Effector memory CD4-positive, alpha-beta T cell (primary cell): Measurements from ENCODE around the gene NKAIN2.

ENCODE experiments used
- DNase-seq, 3 donors: peaks; one replicate each; pipeline ENCODE4 v3.0.0-alpha.2; 2020
- H3K27ac ChIP-seq: 2 replicates; pipeline ENCODE4 v1.7.0; 2013; ENCODE audit warnings: mild to moderate bottlenecking, low read length, moderate library complexity; ENCODE audit not compliant: insufficient read depth, poor library complexity, severe bottlenecking
- H3K27me3 ChIP-seq: replicated peaks from 2 replicates; pipeline ENCODE4 v1.7.0; 2013; ENCODE audit warnings: mild to moderate bottlenecking, low read length; ENCODE audit not compliant: insufficient read depth, control insufficient read depth, poor library complexity, severe bottlenecking
- H3K36me3 ChIP-seq: 2 replicates; pipeline ENCODE4 v1.7.0; 2013; ENCODE audit warnings: mild to moderate bottlenecking, low read length, moderate library complexity; ENCODE audit not compliant: control insufficient read depth, insufficient read depth
- H3K4me1 ChIP-seq: 2 replicates; pipeline ENCODE4 v1.7.0; 2013; ENCODE audit warnings: low read length, mild to moderate bottlenecking; ENCODE audit not compliant: control insufficient read depth, insufficient read depth, poor library complexity, severe bottlenecking
- H3K4me3 ChIP-seq: 2 replicates; pipeline ENCODE4 v1.7.0; 2013; ENCODE audit warnings: low read length, low read depth, mild to moderate bottlenecking; ENCODE audit not compliant: insufficient read depth, poor library complexity, severe bottlenecking
- H3K9me3 ChIP-seq: 2 replicates; pipeline ENCODE4 v1.7.0; 2013; ENCODE audit warnings: mild to moderate bottlenecking, low read length, moderate library complexity; ENCODE audit not compliant: control insufficient read depth

Gene NKAIN2

DNA sequence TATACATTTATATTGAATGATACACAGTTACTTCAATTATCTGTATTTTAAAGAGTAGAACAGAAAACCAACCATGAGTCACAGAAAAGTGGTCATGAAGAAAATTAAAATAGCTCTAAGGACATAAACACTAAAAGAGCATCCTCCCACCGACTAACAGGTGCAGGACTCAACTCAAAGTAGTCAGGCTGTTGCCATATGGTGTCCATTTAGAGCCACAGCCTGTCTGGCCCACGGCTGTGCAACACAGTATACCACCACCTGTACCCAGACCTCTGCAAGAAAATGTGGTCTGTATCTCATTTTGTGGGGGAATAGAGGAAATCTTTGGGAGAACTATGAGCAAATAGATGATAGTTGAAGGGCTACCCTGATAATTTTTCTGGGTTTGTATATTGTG is 708.8 kb downstream of the NKAIN2 start:
- Histone ChIP-seq H3K9me3 (no peaks in the 10 kb centered on the region), H3K36me3 (no peaks in the 10 kb centered on the region), H3K4me1 (no peaks in the 10 kb centered on the region), H3K27ac (no peak overlapping the region), H3K4me3 (no peak overlapping the region), H3K27me3 (no peaks in the 10 kb centered on the region)
- DNase-seq: no peak

DNA sequence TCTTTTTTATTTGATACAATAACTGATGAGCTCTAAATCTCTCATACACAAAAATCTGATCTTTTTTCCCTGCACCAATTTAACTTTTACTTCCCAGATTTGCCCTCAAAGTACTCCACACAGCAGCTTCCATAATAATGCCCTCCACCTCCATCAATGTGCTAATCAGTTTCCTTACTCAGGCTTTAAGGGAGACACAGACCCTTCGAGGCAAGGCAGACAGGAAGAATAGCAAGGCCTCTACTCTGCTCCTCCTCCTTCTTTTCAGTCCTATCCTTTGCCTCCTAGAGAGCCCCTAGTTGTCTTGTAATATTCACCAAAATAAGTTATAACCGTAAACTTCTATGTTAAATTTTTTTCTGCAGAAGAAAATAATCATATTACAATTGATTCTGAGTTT is 713.7 kb downstream of the NKAIN2 start:
- no peaks in the 10 kb centered on the region for H3K36me3 ChIP-seq
- H3K27ac ChIP-seq: no peak overlapping the region
- no peaks in the 10 kb centered on the region for H3K9me3 ChIP-seq
- DNase-seq: no peak
- no peaks in the 10 kb centered on the region for H3K4me1 ChIP-seq
- no peaks in the 10 kb centered on the region for H3K27me3 ChIP-seq
- H3K4me3 ChIP-seq: no peak overlapping the region

DNA sequence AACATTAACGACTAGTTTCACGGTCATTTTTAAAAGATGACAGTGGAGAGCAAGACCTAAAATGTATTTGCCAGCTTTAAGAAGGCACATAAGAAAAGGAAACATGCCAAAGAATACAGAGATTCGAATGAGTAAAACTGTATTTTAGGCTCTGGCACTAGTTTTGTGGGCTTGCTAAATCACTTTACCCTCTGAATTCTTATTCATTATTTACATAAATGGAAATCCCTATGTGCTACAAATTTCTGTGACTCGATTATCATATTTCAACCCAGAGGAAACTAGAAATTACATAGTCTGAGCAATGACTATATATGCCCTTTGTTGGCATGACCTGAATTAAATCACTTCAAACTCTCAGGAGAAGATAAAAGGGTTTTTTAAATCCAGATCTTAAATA is 716.8 kb downstream of the NKAIN2 start:
- H3K4me1 ChIP-seq: no peaks in the 10 kb centered on the region
- DNase-seq: no peak
- H3K9me3 ChIP-seq: no peaks in the 10 kb centered on the region
- no peaks in the 10 kb centered on the region for H3K36me3 ChIP-seq
- no peak overlapping the region for H3K4me3 ChIP-seq
- H3K27ac ChIP-seq: no peak overlapping the region
- H3K27me3 ChIP-seq: no peaks in the 10 kb centered on the region

DNA sequence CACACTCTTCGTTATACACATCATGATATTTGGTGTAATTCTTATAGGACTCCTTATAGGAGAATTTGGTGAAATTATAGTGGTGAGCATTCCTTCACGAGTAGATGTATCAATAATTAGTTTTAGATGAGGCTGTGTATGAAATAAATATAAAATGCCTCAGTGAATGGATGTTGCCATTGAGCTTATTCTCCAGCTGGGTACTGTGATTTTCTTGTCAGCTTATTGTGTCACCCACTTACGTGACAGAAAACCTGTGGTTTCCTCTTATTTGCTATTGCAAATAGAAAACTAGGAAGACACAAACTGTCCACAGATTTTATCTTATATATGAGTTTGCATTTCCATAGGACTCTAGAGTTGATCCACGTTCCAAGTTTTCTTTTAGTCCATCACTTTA is 718.7 kb downstream of the NKAIN2 start:
- no peaks in the 10 kb centered on the region for H3K36me3 ChIP-seq
- DNase-seq: no peak
- no peaks in the 10 kb centered on the region for H3K9me3 ChIP-seq
- H3K27ac ChIP-seq: no peak overlapping the region
- H3K4me1 ChIP-seq: no peaks in the 10 kb centered on the region
- no peaks in the 10 kb centered on the region for H3K27me3 ChIP-seq
- no peak overlapping the region for H3K4me3 ChIP-seq

DNA sequence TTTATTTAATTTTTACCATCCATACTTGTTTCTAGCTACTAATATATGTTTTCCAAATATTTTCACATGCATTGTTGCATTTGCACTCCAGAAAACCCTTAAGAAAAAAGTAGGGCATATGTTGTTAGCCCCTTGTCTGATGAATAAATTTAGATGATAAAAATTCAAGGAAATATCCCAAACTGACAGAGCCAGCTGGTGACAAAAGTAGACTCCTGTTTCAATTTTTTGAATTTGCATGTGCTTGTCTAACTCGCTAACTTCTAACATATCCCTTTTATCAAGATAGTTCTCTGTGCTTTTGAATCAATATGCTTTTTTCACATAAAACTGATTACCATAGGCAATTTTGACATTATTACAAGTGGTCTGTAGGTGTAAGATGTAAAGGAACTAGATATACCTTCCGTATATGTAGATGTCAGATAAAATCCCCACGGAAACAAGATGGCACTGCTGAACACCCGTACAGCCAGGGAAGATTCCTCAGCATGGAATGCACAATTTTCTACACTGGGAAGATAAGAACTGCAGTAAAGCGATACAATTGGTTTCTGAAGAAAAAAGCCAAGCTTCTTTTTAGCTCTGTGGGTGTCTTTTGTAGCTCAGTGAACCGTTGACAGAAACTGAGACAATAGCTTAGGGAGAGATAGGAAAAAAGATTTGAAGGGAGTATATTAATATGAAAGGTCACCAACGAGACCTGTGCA is 721.0 kb downstream of the NKAIN2 start:
- H3K36me3 ChIP-seq: no peaks in the 10 kb centered on the region
- no peak for DNase-seq
- H3K9me3 ChIP-seq: no peaks in the 10 kb centered on the region
- H3K4me1 ChIP-seq: no peaks in the 10 kb centered on the region
- no peak overlapping the region for H3K27ac ChIP-seq
- H3K27me3 ChIP-seq: no peaks in the 10 kb centered on the region
- no peak overlapping the region for H3K4me3 ChIP-seq

DNA sequence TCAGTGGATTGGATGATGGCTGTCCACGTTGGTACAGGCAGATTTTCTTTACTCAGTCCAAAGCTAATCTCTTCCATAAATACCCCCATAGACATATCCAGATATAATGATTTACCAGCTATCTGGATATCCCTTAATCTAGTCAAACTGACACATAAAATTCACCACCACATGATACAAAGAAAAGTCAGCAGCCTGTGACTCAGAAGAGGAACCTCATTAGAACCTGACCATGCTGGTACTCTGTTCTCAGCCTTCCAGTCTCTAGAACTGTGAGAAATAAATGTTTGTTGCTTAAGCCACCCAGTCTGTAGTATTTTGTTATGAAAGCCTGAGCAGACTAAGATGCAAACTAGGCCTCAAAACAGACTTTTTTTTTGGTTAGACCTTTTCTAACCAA is 727.3 kb downstream of the NKAIN2 start:
- no peak overlapping the region for H3K4me3 ChIP-seq
- H3K4me1 ChIP-seq: no peaks in the 10 kb centered on the region
- H3K27me3 ChIP-seq: no peaks in the 10 kb centered on the region
- no peak overlapping the region for H3K27ac ChIP-seq
- no peaks in the 10 kb centered on the region for H3K36me3 ChIP-seq
- no peaks in the 10 kb centered on the region for H3K9me3 ChIP-seq
- no peak for DNase-seq

DNA sequence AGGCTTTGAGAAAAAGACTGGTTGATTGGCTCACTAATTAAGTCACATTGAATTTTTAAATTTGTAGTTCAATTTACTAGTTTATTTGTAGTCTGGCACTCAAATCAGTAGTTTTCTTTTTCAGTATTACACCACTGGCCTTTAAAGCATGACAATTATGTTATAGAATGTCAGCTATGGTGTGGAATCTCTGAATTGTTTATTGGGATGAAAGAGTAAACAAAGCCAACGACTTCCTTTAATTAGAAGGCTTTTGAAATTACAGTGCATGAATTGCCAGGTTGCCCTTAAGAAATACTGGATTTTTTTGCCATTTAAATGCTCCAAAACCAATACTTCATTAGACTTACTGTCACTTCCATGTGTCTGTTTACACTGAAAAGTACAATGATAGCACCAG is 731.6 kb downstream of the NKAIN2 start:
- H3K27me3 ChIP-seq: no peaks in the 10 kb centered on the region
- no peak overlapping the region for H3K4me3 ChIP-seq
- H3K36me3 ChIP-seq: no peaks in the 10 kb centered on the region

DNA sequence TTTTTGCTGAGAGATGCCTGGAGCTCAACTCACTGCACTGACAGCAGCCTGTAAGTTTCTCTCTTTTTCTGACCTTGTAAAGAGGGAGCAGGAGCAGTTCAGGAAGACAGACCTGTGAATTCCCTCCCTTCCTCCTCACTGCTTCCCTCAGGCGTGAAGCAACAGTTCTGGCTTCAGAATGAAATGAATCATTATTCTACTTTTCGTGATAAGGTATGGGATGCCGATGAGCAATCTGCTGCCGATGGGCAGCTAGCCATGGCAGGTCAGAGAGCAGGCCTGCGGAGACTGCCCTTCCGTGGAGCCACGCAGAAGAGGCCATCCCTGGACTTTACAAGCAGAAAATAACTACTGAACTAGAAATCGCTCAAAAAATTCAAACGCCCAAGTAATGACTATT is 732.1 kb downstream of the NKAIN2 start:
- H3K36me3 ChIP-seq: no peaks in the 10 kb centered on the region

More for the DNA sequence above, 731.6 kb downstream of the NKAIN2 start:
- H3K4me1 ChIP-seq: no peaks in the 10 kb centered on the region
- no peak for DNase-seq
- no peak overlapping the region for H3K27ac ChIP-seq
- H3K9me3 ChIP-seq: no peaks in the 10 kb centered on the region

DNA sequence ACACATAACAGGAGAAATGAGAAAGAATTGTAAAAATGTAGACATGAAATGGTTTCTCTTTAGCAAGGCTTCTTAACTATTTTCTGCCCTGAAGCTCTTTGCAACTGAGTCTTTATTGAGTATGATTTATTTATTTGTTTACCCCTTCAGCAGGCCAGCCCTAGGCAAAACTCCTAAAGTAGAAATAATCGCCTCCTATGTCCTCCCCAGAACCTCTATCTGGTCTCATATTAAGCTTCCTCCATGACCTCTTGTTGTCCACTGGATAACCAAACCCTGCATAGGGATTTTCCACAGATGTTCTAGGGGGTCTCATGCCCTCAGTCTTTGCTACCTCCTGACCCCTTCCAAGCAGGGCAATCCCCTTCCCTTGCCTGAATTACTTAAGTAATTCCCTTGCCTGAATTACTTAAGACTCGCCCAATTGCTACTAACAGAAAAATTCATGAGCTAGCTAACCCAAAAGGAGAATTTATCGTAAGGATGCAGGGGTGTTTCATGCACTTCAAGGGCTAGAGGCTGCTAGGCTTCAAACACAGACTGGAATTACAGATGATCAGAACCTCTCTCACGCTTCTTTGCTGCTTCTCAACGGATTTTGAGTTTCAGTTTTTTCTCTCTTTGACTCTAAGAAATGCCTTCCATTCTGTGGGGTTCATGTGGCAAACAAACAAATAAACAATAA is 732.6 kb downstream of the NKAIN2 start:
- Histone ChIP-seq H3K36me3 (no peaks in the 10 kb centered on the region), H3K27ac (no peak overlapping the region), H3K4me3 (no peak overlapping the region), H3K4me1 (no peaks in the 10 kb centered on the region), H3K9me3 (no peaks in the 10 kb centered on the region), H3K27me3 (no peaks in the 10 kb centered on the region)
- DNase-seq: no peak

More for the DNA sequence above, 732.1 kb downstream of the NKAIN2 start:
- DNase-seq: no peak
- Histone ChIP-seq H3K4me3 (no peak overlapping the region), H3K27me3 (no peaks in the 10 kb centered on the region), H3K9me3 (no peaks in the 10 kb centered on the region), H3K27ac (no peak overlapping the region), H3K4me1 (no peaks in the 10 kb centered on the region)

DNA sequence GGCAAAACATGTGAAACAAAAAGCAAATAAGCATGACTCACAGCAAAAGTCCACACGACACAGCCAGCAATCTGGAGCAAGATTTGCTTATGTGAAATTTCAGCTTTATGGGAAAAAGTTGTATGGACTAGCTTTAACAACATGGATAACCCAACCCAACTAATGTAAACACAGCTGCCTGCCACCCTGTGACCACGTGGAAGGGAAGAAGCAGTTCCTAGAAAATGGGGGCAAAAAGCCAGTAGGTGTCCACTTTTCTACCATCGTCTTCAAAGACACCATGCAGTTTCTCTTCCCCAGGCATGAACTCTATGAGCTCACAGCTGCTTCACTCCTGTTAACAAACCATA is 733.2 kb downstream of the NKAIN2 start:
- H3K4me3 ChIP-seq: no peak overlapping the region
- H3K36me3 ChIP-seq: no peaks in the 10 kb centered on the region
- DNase-seq: no peak
- no peaks in the 10 kb centered on the region for H3K4me1 ChIP-seq
- H3K27ac ChIP-seq: no peak overlapping the region
- H3K27me3 ChIP-seq: no peaks in the 10 kb centered on the region
- H3K9me3 ChIP-seq: no peaks in the 10 kb centered on the region
